ENCODE results near the gene ATP2B2.

- TF ChIP-seq SUZ12 (IDR thresholded peaks at IDR 0.05; ENCODE audit: low read length) (no peak), CHD2 (IDR thresholded peaks at IDR 0.05; ENCODE audit: low read length) (no peak), CTCF (IDR thresholded peaks at IDR 0.05; ENCODE audit: control extremely low read depth in 1 of 3, insufficient read depth in 1 of 3, low read depth in 1 of 3, low read length in 3 of 3) (no peak), KDM1A (IDR thresholded peaks at IDR 0.05; ENCODE audit: borderline replicate concordance, low read length) (no peak), POLR2A (IDR thresholded peaks at IDR 0.05; ENCODE audit: control extremely low read depth in 1 of 2, low read depth in 2 of 2, low read length in 2 of 2) (no peak), RXRA (IDR thresholded peaks at IDR 0.05; ENCODE audit: insufficient read depth, low read depth, low read length) (no peak), EP300 (IDR thresholded peaks at IDR 0.05; ENCODE audit: borderline replicate concordance in 1 of 2, low read depth in 2 of 2, low read length in 2 of 2) (no peak)
- TF ChIP-seq, protein P1, sequence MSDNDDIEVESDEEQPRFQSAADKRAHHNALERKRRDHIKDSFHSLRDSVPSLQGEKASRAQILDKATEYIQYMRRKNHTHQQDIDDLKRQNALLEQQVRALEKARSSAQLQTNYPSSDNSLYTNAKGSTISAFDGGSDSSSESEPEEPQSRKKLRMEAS (IDR thresholded peaks at IDR 0.05) = no peak
These were observed 211.3 kb downstream of the ATP2B2 start for GRCh38 chr3:10294030-10294586.

Data from H1 (cell line).